Neuron (in vitro differentiated cells): ENCODE data around the gene AKT1S1.

ENCODE experiments used
- H2AFZ ChIP-seq: one replicate; pipeline ENCODE4 v1.6.1; 2013; ENCODE audit warnings: low read depth, mild to moderate bottlenecking, inconsistent platforms, low read length, moderate library complexity
- H3K27me3 ChIP-seq: one replicate; pipeline ENCODE4 v1.6.1; 2013; ENCODE audit warnings: low read length; ENCODE audit not compliant: insufficient read depth
- H3K36me3 ChIP-seq: one replicate; pipeline ENCODE4 v1.6.1; 2013; ENCODE audit warnings: low read length; ENCODE audit not compliant: insufficient read depth
- H3K4me1 ChIP-seq: one replicate; pipeline ENCODE4 v1.6.1; 2013; ENCODE audit warnings: low read length; ENCODE audit not compliant: insufficient read depth
- H3K4me3 ChIP-seq: 2 replicates; pipeline ENCODE4 v1.5.1; 2013; ENCODE audit warnings: mild to moderate bottlenecking, low read length, moderate library complexity
- H3K9me3 ChIP-seq: one replicate; pipeline ENCODE4 v1.6.1; 2013; ENCODE audit warnings: low read length

AKT1S1 gene

DNA sequence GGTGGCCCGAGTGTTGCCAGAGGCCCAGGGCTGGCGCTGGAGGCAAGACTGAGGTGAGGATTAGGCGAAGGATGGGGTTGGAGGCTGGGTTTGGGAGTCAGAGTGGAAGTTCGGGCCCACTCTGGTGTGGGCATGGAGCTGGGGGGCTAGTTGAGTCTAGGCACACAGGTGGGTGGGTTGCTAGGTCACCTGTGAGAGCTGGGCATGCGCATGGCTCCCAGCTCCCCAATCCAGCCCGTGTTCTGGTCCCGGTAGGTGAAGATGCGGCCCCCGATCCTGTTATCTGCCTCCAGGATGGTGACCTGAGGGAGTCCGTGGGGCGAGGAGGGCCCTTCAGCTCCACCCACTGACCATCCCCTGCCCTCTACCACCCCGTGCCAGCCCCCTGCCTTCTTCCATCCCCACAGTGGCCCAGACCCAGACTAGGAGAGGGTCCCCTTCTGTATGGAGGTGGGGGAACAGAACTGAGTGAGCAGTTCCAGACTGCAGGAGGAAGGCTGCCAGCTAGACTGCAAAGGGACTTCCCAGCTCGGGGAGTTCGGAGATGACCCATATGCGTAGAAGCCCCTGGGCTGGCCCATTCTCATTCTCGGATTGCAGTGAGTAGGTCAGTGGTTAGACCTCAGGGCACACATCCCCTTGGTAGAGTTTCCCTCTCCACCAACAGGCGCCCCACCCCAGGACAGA is 17.9 kb upstream of the AKT1S1 start:
- Histone ChIP-seq H2AFZ (no peak overlapping the region), H3K36me3 (no peaks in the 10 kb centered on the region), H3K9me3 (peaks cover 2% of the 10 kb centered on the region), H3K4me3 (no peak overlapping the region), H3K27me3 (peaks cover 5% of the 10 kb centered on the region), H3K4me1 (peaks cover 6% of the 10 kb centered on the region)

DNA sequence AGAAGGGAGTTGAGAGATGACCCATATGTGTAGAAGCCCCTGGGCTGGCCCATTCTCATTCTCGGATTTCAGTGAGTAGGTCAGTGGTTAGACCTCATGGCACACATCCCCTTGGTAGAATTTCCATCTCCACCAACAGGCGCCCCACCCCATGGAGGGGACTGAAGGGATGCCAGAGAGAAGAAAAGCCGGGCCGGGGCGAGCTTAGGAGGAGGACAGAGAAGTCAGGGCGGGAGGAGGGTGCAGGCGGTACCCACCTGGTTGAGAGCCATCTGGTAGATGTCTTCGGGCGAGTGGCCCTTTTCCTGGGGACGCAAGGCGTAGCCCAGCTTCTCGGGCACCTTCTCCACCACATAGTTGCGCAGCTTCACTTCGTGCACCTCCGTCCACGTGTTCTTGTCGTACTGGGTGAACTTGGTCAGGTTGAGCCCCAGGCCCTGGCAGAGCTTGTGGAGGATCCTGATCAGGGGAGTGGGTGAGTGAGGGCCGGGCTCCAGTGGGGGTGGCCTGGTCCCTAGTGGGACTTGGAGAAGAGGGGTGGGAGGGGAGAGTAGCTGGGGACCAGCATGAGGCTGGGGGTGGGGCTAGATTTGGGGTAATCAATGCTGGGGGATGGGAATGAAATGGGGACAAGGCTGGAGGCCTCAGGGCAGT is 17.0 kb upstream of the AKT1S1 start:
- no peaks in the 10 kb centered on the region for H3K36me3 ChIP-seq
- H3K9me3 ChIP-seq, result peaks cover 3% of the 10 kb centered on the region
- peaks cover 5% of the 10 kb centered on the region for H3K27me3 ChIP-seq
- no peak overlapping the region for H2AFZ ChIP-seq
- no peak overlapping the region for H3K4me3 ChIP-seq
- H3K4me1 ChIP-seq, result peaks cover 6% of the 10 kb centered on the region

DNA sequence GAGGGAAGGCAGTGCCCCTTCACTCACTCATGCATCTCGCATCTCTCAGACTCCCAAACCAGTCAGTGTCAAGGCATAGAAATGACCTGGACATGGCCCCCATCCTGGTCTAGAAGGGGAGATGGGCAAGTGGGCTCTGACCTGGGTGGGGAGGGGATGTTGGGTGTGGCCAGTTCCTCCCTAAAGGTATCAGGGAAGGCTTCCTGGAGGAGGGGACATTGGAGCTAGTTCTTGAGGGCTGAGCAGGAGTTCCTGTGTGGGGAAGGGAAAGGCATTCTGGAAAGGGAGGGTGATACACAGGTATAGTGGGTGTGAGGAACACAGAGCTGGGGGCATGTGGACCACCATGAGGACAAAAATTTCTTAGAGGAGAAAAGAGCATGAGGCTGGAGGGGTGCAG is 15.6 kb upstream of the AKT1S1 start:
- H2AFZ ChIP-seq, result no peak overlapping the region

DNA sequence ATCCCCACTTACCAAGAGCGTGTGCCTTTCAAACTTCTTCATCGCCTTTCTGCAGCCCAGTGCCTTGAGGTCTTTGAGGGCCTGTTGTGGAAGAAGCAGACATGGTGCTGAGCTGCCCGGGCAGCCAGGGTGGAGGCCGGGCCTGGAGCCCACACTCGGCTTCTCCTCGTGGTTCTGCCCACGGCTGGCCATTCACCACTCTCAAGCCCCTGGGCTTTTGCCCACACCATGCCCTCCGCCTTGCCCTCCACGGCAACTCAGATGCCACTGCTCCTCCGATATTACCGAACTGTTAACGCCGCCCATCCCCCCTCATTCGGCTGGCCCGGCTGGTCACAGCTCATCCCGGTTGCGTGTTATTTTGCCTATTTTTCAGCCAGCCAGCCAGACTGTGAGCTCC is 14.2 kb upstream of the AKT1S1 start:
- Histone ChIP-seq H3K4me3 (no peak overlapping the region), H3K36me3 (peaks cover 2% of the 10 kb centered on the region), H3K4me1 (no peaks in the 10 kb centered on the region), H3K9me3 (peaks cover 3% of the 10 kb centered on the region), H3K27me3 (no peaks in the 10 kb centered on the region), H2AFZ (no peak overlapping the region)

More for the DNA sequence above, 15.6 kb upstream of the AKT1S1 start:
- Histone ChIP-seq H3K9me3 (peaks cover 3% of the 10 kb centered on the region), H3K27me3 (peaks cover 5% of the 10 kb centered on the region), H3K4me3 (no peak overlapping the region), H3K36me3 (peaks cover 2% of the 10 kb centered on the region), H3K4me1 (peaks cover 4% of the 10 kb centered on the region)

GRCh38 chr19:49890349-49891311 is 13.5 kb upstream of the AKT1S1 start:
- Histone ChIP-seq H3K4me1 (no peaks in the 10 kb centered on the region), H3K36me3 (peaks cover 2% of the 10 kb centered on the region), H3K9me3 (peaks cover 3% of the 10 kb centered on the region), H2AFZ (no peak overlapping the region), H3K27me3 (no peaks in the 10 kb centered on the region), H3K4me3 (no peak overlapping the region)

GRCh38 chr19:49889687-49890348 is 12.7 kb upstream of the AKT1S1 start:
- no peak overlapping the region for H3K4me3 ChIP-seq
- no peak overlapping the region for H2AFZ ChIP-seq
- peaks cover 6% of the 10 kb centered on the region for H3K36me3 ChIP-seq
- H3K27me3 ChIP-seq, result no peaks in the 10 kb centered on the region
- H3K4me1 ChIP-seq, result no peaks in the 10 kb centered on the region
- peaks cover 3% of the 10 kb centered on the region for H3K9me3 ChIP-seq

DNA sequence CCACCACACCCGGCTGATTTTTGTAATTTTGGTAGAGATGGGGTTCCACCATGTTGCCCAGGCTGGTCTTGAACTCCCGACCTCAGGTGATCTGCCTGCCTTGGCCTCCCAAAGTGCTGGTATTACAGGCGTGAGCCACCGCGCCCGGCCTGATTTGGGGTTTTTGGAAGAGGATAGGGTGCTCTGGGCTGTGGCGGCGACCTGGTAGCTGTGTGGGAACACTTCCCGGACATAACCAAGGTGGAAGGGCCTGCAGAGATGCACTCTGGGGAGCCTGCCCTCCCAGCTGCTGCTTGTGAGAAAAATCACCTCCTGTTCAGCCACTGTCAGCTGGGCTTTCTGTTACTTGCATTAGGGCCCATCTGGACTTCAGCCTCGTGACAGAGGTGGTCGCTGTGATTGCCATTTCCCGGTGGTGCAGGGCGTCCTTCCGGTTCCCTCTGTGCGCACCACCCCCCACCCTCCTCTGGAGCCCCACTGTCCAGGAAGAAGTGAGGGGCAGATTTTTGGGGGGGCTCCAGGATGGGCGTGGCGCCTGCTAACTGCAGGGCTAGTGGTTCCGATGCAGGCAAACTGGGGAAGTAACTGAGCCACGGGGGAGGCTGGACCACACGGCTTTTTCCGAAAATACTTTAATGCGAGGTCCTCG is 12.0 kb upstream of the AKT1S1 start:
- peaks cover 3% of the 10 kb centered on the region for H3K9me3 ChIP-seq
- no peak overlapping the region for H3K4me3 ChIP-seq
- no peaks in the 10 kb centered on the region for H3K27me3 ChIP-seq
- H3K36me3 ChIP-seq, result peaks cover 12% of the 10 kb centered on the region
- no peak overlapping the region for H2AFZ ChIP-seq
- H3K4me1 ChIP-seq, result no peaks in the 10 kb centered on the region

DNA sequence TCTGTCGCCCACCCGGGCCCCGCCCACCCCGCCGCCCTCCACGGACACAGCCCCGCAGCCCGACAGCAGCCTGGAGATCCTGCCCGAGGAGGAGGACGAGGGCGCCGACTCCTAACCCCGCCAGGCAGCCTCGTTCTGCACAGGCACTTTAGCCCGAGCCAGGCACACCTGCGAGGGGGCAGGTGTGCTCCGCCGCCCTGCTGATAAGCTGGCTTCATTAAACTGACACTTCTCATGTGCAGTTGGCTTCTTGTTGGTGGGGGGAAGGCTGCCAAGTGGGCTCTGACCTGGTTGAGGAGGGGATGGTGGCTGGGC is 11.3 kb upstream of the AKT1S1 start:
- Histone ChIP-seq H3K36me3 (peaks cover 19% of the 10 kb centered on the region), H3K27me3 (no peaks in the 10 kb centered on the region), H2AFZ (no peak overlapping the region), H3K4me1 (no peaks in the 10 kb centered on the region), H3K9me3 (peaks cover 3% of the 10 kb centered on the region), H3K4me3 (no peak overlapping the region)

- no peak overlapping the region for H2AFZ ChIP-seq
- peaks cover 24% of the 10 kb centered on the region for H3K36me3 ChIP-seq
- H3K4me3 ChIP-seq, result no peak overlapping the region
- no peaks in the 10 kb centered on the region for H3K4me1 ChIP-seq
- H3K27me3 ChIP-seq, result no peaks in the 10 kb centered on the region
- peaks cover 5% of the 10 kb centered on the region for H3K9me3 ChIP-seq
These were observed 10.7 kb upstream of the AKT1S1 start for GRCh38 chr19:49887665-49888509.

GRCh38 chr19:49887037-49887664 is 10.0 kb upstream of the AKT1S1 start:
- Histone ChIP-seq H3K4me1 (no peaks in the 10 kb centered on the region), H3K27me3 (no peaks in the 10 kb centered on the region), H3K4me3 (no peak overlapping the region), H3K36me3 (peaks cover 32% of the 10 kb centered on the region), H2AFZ (no peak overlapping the region), H3K9me3 (peaks cover 6% of the 10 kb centered on the region)

- Histone ChIP-seq H3K9me3 (peaks cover 2% of the 10 kb centered on the region), H3K27me3 (no peaks in the 10 kb centered on the region), H3K4me3 (no peak overlapping the region), H2AFZ (no peak overlapping the region), H3K36me3 (peaks cover 54% of the 10 kb centered on the region), H3K4me1 (no peaks in the 10 kb centered on the region)
These were observed 7.6 kb upstream of the AKT1S1 start for GRCh38 chr19:49884760-49885159.
